ENCODE measurements around the gene PRRT2.

DNA sequence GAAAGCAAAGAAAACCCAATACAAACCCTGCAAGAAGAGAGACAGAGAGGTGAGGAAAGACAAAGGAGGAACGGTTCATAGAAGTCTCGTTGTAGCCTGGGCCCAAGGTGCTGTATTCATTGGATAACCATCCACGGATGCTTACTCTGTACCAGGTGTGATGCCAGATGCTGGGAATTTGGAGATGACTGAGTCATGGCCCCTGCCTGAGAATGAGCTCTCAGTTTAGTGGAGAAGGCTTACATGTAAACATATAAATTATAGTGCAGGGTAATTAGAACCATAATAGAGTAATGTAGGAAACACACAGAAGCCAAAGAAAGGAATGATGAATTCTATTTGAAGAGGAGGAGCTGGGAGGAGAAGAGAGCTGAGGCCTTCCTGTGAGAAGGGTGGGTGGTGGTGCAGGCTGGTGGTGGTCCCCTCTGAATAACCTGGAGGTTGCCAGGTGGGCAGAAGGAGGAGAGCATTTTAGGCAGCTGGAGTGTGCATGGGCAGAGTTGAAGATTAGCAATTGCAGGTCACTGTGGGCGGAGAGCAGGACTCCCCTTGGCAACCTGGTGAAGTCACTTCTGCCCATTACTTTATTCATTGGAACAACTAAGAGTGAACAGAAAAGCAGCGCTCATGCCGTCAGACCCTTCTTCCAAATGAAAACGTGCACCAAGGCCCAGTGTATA, 41.6 kb upstream of the PRRT2 start:
- TF ChIP-seq, protein P1, sequence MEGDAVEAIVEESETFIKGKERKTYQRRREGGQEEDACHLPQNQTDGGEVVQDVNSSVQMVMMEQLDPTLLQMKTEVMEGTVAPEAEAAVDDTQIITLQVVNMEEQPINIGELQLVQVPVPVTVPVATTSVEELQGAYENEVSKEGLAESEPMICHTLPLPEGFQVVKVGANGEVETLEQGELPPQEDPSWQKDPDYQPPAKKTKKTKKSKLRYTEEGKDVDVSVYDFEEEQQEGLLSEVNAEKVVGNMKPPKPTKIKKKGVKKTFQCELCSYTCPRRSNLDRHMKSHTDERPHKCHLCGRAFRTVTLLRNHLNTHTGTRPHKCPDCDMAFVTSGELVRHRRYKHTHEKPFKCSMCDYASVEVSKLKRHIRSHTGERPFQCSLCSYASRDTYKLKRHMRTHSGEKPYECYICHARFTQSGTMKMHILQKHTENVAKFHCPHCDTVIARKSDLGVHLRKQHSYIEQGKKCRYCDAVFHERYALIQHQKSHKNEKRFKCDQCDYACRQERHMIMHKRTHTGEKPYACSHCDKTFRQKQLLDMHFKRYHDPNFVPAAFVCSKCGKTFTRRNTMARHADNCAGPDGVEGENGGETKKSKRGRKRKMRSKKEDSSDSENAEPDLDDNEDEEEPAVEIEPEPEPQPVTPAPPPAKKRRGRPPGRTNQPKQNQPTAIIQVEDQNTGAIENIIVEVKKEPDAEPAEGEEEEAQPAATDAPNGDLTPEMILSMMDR (IDR thresholded peaks at IDR 0.05): no peak
- TF ChIP-seq EP300 (IDR thresholded peaks at IDR 0.05) (no peak), POLR2A (IDR thresholded peaks at IDR 0.05) (no peak), POLR2AphosphoS5 (IDR thresholded peaks at IDR 0.05) (no peak)

All from gastroesophageal sphincter (tissue), 3 donors.